Fibroblast of skin of scalp (primary cell): ENCODE measurements around the gene PLIN1.

Source experiments
- DNase-seq: peaks from one replicate; pipeline ENCODE4 v3.0.0-alpha.2; 2013

PLIN1 gene

DNA sequence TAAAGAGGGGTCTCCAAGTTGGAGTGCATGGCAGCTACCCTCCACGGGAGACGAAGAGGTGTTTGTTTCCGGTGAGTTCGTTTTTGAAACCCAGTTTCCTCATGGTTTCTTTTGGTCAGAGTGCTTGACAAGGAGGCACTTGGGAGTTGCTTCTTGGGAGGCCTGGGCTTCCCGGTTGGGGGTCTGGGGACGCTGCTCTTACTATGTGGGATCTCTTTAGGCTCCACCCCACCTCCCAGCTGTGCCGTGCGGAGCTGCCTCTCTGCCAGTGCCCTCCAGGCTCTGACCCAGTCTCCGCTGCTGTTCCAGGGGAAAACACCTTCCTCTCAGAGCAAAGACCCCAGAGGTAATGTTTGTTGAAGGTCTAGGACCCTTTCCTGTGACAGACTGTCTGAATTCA, 53.5 kb downstream of the PLIN1 start:
- DNase-seq: no peak

DNA sequence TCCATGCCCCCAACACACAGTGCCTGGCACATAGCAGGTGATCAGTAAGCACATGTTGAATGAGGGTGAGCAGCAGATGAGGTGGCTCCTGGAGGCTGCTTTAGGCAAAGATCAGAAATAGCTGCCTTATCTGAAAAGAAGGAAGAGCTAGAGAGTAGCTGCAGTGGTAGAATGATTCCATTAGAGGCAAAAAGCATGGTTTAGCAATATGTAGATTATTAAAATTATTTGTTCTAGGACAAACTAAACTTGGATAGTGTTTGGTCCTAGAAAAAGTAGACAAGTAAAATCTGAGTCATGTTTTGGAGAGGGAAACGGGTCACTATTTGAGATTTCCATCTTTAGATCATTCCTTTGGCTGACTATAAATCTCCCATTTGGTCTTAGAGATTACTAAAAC, 56.0 kb downstream of the PLIN1 start:
- DNase-seq: no peak

DNA sequence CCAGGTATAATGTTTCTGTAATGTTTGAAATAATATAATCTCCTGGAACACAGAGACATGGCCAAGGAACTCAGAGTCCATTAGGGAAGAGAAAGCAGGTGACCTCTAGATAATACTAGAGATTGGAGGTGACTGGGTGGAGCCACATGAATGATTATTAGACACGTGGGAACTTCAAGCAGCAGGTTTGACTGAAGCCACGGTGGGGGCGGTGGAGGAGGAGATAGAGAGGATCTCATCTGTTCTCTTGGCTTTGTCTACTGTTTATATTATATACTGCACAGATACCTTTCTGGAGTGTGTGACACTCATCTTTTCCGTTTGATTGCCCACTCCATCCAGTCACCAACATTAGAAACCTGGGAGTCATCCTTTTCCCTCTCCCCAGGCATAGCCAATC, 57.6 kb downstream of the PLIN1 start:
- DNase-seq: no peak

GRCh38 chr15:89616228-89616627, 62.9 kb downstream of the PLIN1 start:
- DNase-seq: no peak

- no peak for DNase-seq
These were observed 64.0 kb downstream of the PLIN1 start for GRCh38 chr15:89615135-89615534.
